Lung microvascular endothelial cell (primary cell): ENCODE results near the gene SULT1C3. TPM values are rescaled to one million over a fixed set of nuclear protein-coding genes. Genes with fewer than 3 reads are reported as not detected.
A peak's percentile ranks its signal among the peaks of the same experiment; 100 is the strongest.
"Not testable (repeated sequence)": the region's sequence is repeated elsewhere in the genome, so short reads cannot be mapped to it uniquely, and the experiment has no call there.

Experiments
- DNase-seq, 2 donors: peaks; one replicate each; pipeline versions ENCODE4 v3.0.0 to v3.0.0-alpha.2; 2010; ENCODE audit warnings: low read depth in 2 of 2
- total RNA-seq: library from RNA; depleted of rRNA; stranded (reverse); fragments of >200 nt; gene quantifications from 2 replicates; pipeline ENCODE4 v1.2.1, GENCODE V29; 2014

SULT1C3 gene
- total RNA-seq, 1 donor from 2014 or later, result not detected

- DNase-seq, result no peak
Measured at GRCh38 chr2:108244667-108245414, 5.1 kb downstream of the SULT1C3 start.

GRCh38 chr2:108253106-108253505 is 13.3 kb downstream of the SULT1C3 start:
- DNase-seq, result no peak

GRCh38 chr2:108257757-108258331 is 18.1 kb downstream of the SULT1C3 start:
- DNase-seq, result no peak

GRCh38 chr2:108260773-108261172 is 21.0 kb downstream of the SULT1C3 start:
- DNase-seq, result no peak

- no peak for DNase-seq
Measured at GRCh38 chr2:108262036-108262435, 22.3 kb downstream of the SULT1C3 start.

GRCh38 chr2:108263401-108263800 is 23.6 kb downstream of the SULT1C3 start:
- DNase-seq, result no peak

GRCh38 chr2:108266218-108266617 is 26.4 kb downstream of the SULT1C3 start:
- DNase-seq, result no peak

- DNase-seq, result no peak
Measured at GRCh38 chr2:108267101-108267500, 27.3 kb downstream of the SULT1C3 start.

GRCh38 chr2:108268001-108268400 is 28.2 kb downstream of the SULT1C3 start:
- peak in 1 of 2 donors; percentile 22 for DNase-seq

- no peak for DNase-seq
Measured at GRCh38 chr2:108270346-108270745, 30.6 kb downstream of the SULT1C3 start.

- DNase-seq, result no peak
Measured at GRCh38 chr2:108270768-108271506, 31.2 kb downstream of the SULT1C3 start.

GRCh38 chr2:108271691-108272253 is 32.0 kb downstream of the SULT1C3 start:
- DNase-seq, result peak; percentile 12 to 61

GRCh38 chr2:108278631-108279030 is 38.9 kb downstream of the SULT1C3 start:
- no peak for DNase-seq

GRCh38 chr2:108279468-108279867 is 39.7 kb downstream of the SULT1C3 start:
- DNase-seq, result no peak

- DNase-seq, result no peak
Measured at GRCh38 chr2:108280466-108280865, 40.7 kb downstream of the SULT1C3 start.

GRCh38 chr2:108284566-108284965 is 44.8 kb downstream of the SULT1C3 start:
- not testable (repeated sequence) for DNase-seq

- DNase-seq, result no peak
Measured at GRCh38 chr2:108285616-108286015, 45.8 kb downstream of the SULT1C3 start.

- DNase-seq, result no peak
Measured at GRCh38 chr2:108287169-108287568, 47.4 kb downstream of the SULT1C3 start.

GRCh38 chr2:108288534-108289106 is 48.9 kb downstream of the SULT1C3 start, which contains the start of gene SULT1C2:
Gene SULT1C2 (plus strand): TSS chr2:108288895. CDS start chr2:108293668, 4,773 bp downstream.
- no peak for DNase-seq

GRCh38 chr2:108293850-108294249 is 54.1 kb downstream of the SULT1C3 start:
- no peak for DNase-seq

GRCh38 chr2:108297436-108298141 is 57.8 kb downstream of the SULT1C3 start:
- no peak for DNase-seq
